SU-DHL-6 (cell line): ENCODE measurements around the gene OXER1.

Experiments
- H2AFZ ChIP-seq: fragments of 200-600 bp; sonication (generic); 2 replicates; pipeline ENCODE4 v1.6.1; 2014; ENCODE audit warnings: low read depth, mild to moderate bottlenecking, moderate library complexity, mixed read lengths, antibody characterized with exemption, low read length; ENCODE audit not compliant: severe bottlenecking
- H3F3A ChIP-seq: fragments of 200-600 bp; shearing (Covaris generic); 2 replicates; pipeline ENCODE4 v1.6.0; 2016; ENCODE audit warnings: antibody characterized with exemption, mild to moderate bottlenecking; ENCODE audit not compliant: insufficient read depth
- H3K27ac ChIP-seq: fragments of 200-600 bp; sonication (generic); 2 replicates; pipeline ENCODE4 v1.5.1; 2016; ENCODE audit warnings: low read depth, mild to moderate bottlenecking, low read length, moderate library complexity, mixed read lengths
- H3K27me3 ChIP-seq: fragments of 200-600 bp; sonication (generic), shearing (Covaris generic); 2 replicates; pipeline ENCODE4 v1.6.0; 2014; ENCODE audit warnings: mild to moderate bottlenecking, low read length
- H3K36me3 ChIP-seq: fragments of 200-600 bp; sonication (generic); 2 replicates; pipeline ENCODE4 v1.6.1; 2014; ENCODE audit warnings: mild to moderate bottlenecking, low read length, mixed read lengths
- H3K4me2 ChIP-seq: fragments of 300-600, 200-600 bp; shearing (Covaris generic), sonication (generic); 2 replicates; pipeline ENCODE4 v1.6.0; 2014; ENCODE audit warnings: low read length, low read depth, mild to moderate bottlenecking; ENCODE audit not compliant: poor library complexity, severe bottlenecking
- H3K4me3 ChIP-seq: fragments of 200-600 bp; sonication (generic); 2 replicates; pipeline ENCODE4 v1.5.1; 2014; ENCODE audit warnings: antibody characterized with exemption, low read length, mild to moderate bottlenecking, mixed read lengths; ENCODE audit not compliant: insufficient read depth, poor library complexity, severe bottlenecking
- H3K79me2 ChIP-seq: fragments of 200-600 bp; sonication (generic); 2 replicates; pipeline ENCODE4 v1.6.1; 2014; ENCODE audit warnings: mild to moderate bottlenecking, low read length, moderate library complexity; ENCODE audit not compliant: insufficient read depth
- H3K9ac ChIP-seq: fragments of 200-600 bp; sonication (generic); 2 replicates; pipeline ENCODE4 v1.7.0; 2014; ENCODE audit warnings: mild to moderate bottlenecking, low read length
- H3K9me2 ChIP-seq: fragments of 200-600 bp; sonication (generic); replicated peaks from 2 replicates; pipeline ENCODE4 v1.6.1; 2014; ENCODE audit warnings: low read length; ENCODE audit not compliant: insufficient read depth
- H3K9me3 ChIP-seq: fragments of 200-600 bp; sonication (generic); 2 replicates; pipeline ENCODE4 v1.6.1; 2014; ENCODE audit warnings: low read length, mixed read lengths; ENCODE audit not compliant: insufficient read depth
- H4K20me1 ChIP-seq: fragments of 200-600 bp; sonication (generic); 2 replicates; pipeline ENCODE4 v1.6.1; 2014; ENCODE audit warnings: low read depth, mild to moderate bottlenecking, antibody characterized with exemption, low read length, moderate library complexity, mixed read lengths
- CTCF ChIP-seq: fragments of 200-600 bp; sonication (generic); IDR thresholded peaks from one replicate; pipeline ENCODE4 v1.5.1; 2017; ENCODE audit warnings: antibody characterized with exemption, mild to moderate bottlenecking, low read length, moderate library complexity; ENCODE audit not compliant: insufficient read depth, poor library complexity, severe bottlenecking
- EZH2phosphoT487 ChIP-seq: fragments of 200-600 bp; sonication (generic), shearing (Covaris generic); conservative IDR thresholded peaks from 2 replicates; pipeline ENCODE4 v1.6.1; 2018; ENCODE audit warnings: mild to moderate bottlenecking, antibody characterized with exemption, low read length, moderate library complexity, mixed read lengths

Gene OXER1, protein sequence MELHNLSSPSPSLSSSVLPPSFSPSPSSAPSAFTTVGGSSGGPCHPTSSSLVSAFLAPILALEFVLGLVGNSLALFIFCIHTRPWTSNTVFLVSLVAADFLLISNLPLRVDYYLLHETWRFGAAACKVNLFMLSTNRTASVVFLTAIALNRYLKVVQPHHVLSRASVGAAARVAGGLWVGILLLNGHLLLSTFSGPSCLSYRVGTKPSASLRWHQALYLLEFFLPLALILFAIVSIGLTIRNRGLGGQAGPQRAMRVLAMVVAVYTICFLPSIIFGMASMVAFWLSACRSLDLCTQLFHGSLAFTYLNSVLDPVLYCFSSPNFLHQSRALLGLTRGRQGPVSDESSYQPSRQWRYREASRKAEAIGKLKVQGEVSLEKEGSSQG

GRCh38 chr2:42764096-42764495 lies at the start of gene OXER1:
Gene OXER1, minus strand, starts transcription at chr2:42764135. Its CDS starts 73 bp downstream, at chr2:42764062.
- no peaks in the 10 kb centered on the region for H3K36me3 ChIP-seq
- H3K9me3 ChIP-seq, result no peaks in the 10 kb centered on the region
- H3K79me2 ChIP-seq, result no peaks in the 10 kb centered on the region
- TF ChIP-seq EZH2phosphoT487, result no peak
- TF ChIP-seq CTCF, result no peak
- H3K27me3 ChIP-seq, result no peaks in the 10 kb centered on the region
- H3K9ac ChIP-seq, result no peak within 1 kb of the TSS
- H2AFZ ChIP-seq, result no peak within 1 kb of the TSS
- no peak within 1 kb of the TSS for H3K4me3 ChIP-seq
- H3F3A ChIP-seq, result no peaks in the 10 kb centered on the region
- H3K9me2 ChIP-seq, result no peaks in the 10 kb centered on the region
- H4K20me1 ChIP-seq, result no peaks in the 10 kb centered on the region
- no peak within 1 kb of the TSS for H3K4me2 ChIP-seq
- H3K27ac ChIP-seq, result no peak within 1 kb of the TSS

- no peaks in the 10 kb centered on the region for H3K79me2 ChIP-seq
- H3K4me2 ChIP-seq, result no peak overlapping the region
- H3K27ac ChIP-seq, result no peak overlapping the region
- no peak overlapping the region for H2AFZ ChIP-seq
- H3K9me2 ChIP-seq, result no peaks in the 10 kb centered on the region
- no peak overlapping the region for H3K4me3 ChIP-seq
- H3F3A ChIP-seq, result peaks cover 14% of the 10 kb centered on the region
- H3K9ac ChIP-seq, result no peak overlapping the region
- no peaks in the 10 kb centered on the region for H4K20me1 ChIP-seq
- no peaks in the 10 kb centered on the region for H3K27me3 ChIP-seq
- no peak for TF ChIP-seq EZH2phosphoT487
- TF ChIP-seq CTCF, result no peak
- H3K36me3 ChIP-seq, result no peaks in the 10 kb centered on the region
- no peaks in the 10 kb centered on the region for H3K9me3 ChIP-seq
Measured at GRCh38 chr2:42812899-42813479, 49.1 kb upstream of the OXER1 start.

GRCh38 chr2:42810971-42811811 lies 47.3 kb upstream of the OXER1 start:
- TF ChIP-seq EZH2phosphoT487, result no peak
- TF ChIP-seq CTCF, result no peak
- Histone ChIP-seq H3K9me2 (no peaks in the 10 kb centered on the region), H3K4me3 (peak overlapping the region; percentile 56), H3K79me2 (no peaks in the 10 kb centered on the region), H2AFZ (peak overlapping the region; percentile 86), H3K4me2 (peak overlapping the region; percentile 61), H3K9ac (peak overlapping the region; percentile 68), H3F3A (peaks cover 14% of the 10 kb centered on the region), H4K20me1 (no peaks in the 10 kb centered on the region), H3K36me3 (no peaks in the 10 kb centered on the region), H3K27ac (peak overlapping the region; percentile 90), H3K9me3 (no peaks in the 10 kb centered on the region), H3K27me3 (no peaks in the 10 kb centered on the region)
